HG03039 (cell line): Measurements from ENCODE around the gene SH2D4B.
A peak's percentile ranks its signal among the peaks of the same experiment; 100 is the strongest.

ENCODE experiments used
- ATAC-seq: cut with Tn5 transposase; IDR thresholded peaks from one replicate; pipeline ENCODE4 v1.9.1; 2021; ENCODE audit warnings: mild to moderate bottlenecking, moderate library complexity; ENCODE audit not compliant: unreplicated experiment

The SH2D4B gene

GRCh38 chr10:80622153-80622552 lies 84.5 kb downstream of the SH2D4B start:
- no peak for ATAC-seq

- ATAC-seq: no peak
Observed at GRCh38 chr10:80630324-80630723, 92.6 kb downstream of the SH2D4B start.

GRCh38 chr10:80632742-80633141 lies 95.0 kb downstream of the SH2D4B start:
- no peak for ATAC-seq

GRCh38 chr10:80633383-80633860 lies 95.7 kb downstream of the SH2D4B start:
- no peak for ATAC-seq

GRCh38 chr10:80633910-80634309 lies 96.2 kb downstream of the SH2D4B start:
- no peak for ATAC-seq

- ATAC-seq: no peak
Observed at GRCh38 chr10:80642661-80643060, 105.0 kb downstream of the SH2D4B start.

- ATAC-seq: no peak
Observed at GRCh38 chr10:80646366-80646765, 108.7 kb downstream of the SH2D4B start.

GRCh38 chr10:80647173-80647833 lies 109.6 kb downstream of the SH2D4B start:
- no peak for ATAC-seq

- ATAC-seq: no peak
Observed at GRCh38 chr10:80648106-80648505, 110.4 kb downstream of the SH2D4B start.

- no peak for ATAC-seq
Observed at GRCh38 chr10:80649183-80649582, 111.5 kb downstream of the SH2D4B start.

- ATAC-seq: no peak
Observed at GRCh38 chr10:80655898-80656297, 118.2 kb downstream of the SH2D4B start.

- ATAC-seq: no peak
Observed at GRCh38 chr10:80658068-80658467, 120.4 kb downstream of the SH2D4B start.

- ATAC-seq: no peak
Observed at GRCh38 chr10:80659289-80659688, 121.6 kb downstream of the SH2D4B start.

- ATAC-seq: no peak
Observed at GRCh38 chr10:80660266-80660665, 122.6 kb downstream of the SH2D4B start.

GRCh38 chr10:80660736-80661135 lies 123.0 kb downstream of the SH2D4B start:
- no peak for ATAC-seq

GRCh38 chr10:80661526-80661925 lies 123.8 kb downstream of the SH2D4B start:
- ATAC-seq: no peak

- ATAC-seq: peak; percentile 75
Observed at GRCh38 chr10:80662429-80663261, 124.9 kb downstream of the SH2D4B start.

- peak; percentile 57 for ATAC-seq
Observed at GRCh38 chr10:80664071-80664680, 126.5 kb downstream of the SH2D4B start.

GRCh38 chr10:80669485-80669884 lies 131.8 kb downstream of the SH2D4B start:
- no peak for ATAC-seq

GRCh38 chr10:80670774-80671173 lies 133.1 kb downstream of the SH2D4B start:
- ATAC-seq: no peak

- no peak for ATAC-seq
Observed at GRCh38 chr10:80671847-80672246, 134.1 kb downstream of the SH2D4B start.

GRCh38 chr10:80672613-80673012 lies 134.9 kb downstream of the SH2D4B start:
- no peak for ATAC-seq
